Ovary (tissue), 9 donors: ENCODE results near the gene LSMEM2. TPM values are rescaled to one million over a fixed set of nuclear protein-coding genes. Genes with fewer than 3 reads are reported as not detected.

Experiments
- DNase-seq, 5 donors: peaks; one replicate each; pipeline ENCODE4 v3.0.0-alpha.2; 2019 to 2020
- H3K27ac ChIP-seq, 2 donors: fragments of 200-600 bp; one replicate each; pipeline versions ENCODE4 v1.5.1 to v1.8.0; 2019 to 2022
- H3K27me3 ChIP-seq: fragments of 200-600 bp; one replicate; pipeline ENCODE4 v1.8.0; 2022
- H3K36me3 ChIP-seq: fragments of 200-600 bp; sonication (generic); one replicate; pipeline ENCODE4 v1.5.1; 2019
- H3K4me1 ChIP-seq: one replicate; pipeline ENCODE4 v1.8.1; 2013; ENCODE audit warnings: mild to moderate bottlenecking, moderate library complexity; ENCODE audit not compliant: insufficient read depth
- H3K4me3 ChIP-seq: fragments of 200-600 bp; sonication (generic); one replicate; pipeline ENCODE4 v1.5.1; 2017
- H3K9me3 ChIP-seq, 2 donors: fragments of 200-600 bp in 1 of 2; sonication (generic) in 1 of 2; one replicate each; pipeline versions ENCODE4 v1.5.1 to v1.8.1; 2013 to 2019; ENCODE audit warnings: mild to moderate bottlenecking in 1 of 2, moderate library complexity in 1 of 2
- EP300 ChIP-seq: sonication (generic); formaldehyde crosslinking; IDR thresholded peaks from one replicate; pipeline ENCODE4 v1.6.1; 2017; ENCODE audit warnings: antibody characterized with exemption
- POLR2A ChIP-seq: fragments of 450-650 bp; IDR thresholded peaks from one replicate; pipeline ENCODE4 v1.6.1; 2017; ENCODE audit warnings: antibody characterized with exemption, mild to moderate bottlenecking, moderate library complexity
- WGBS, 3 donors: extraction: QIAGEN DNeasy Blood & Tissue Kit in 1 of 3; methylation state at CpG; one replicate each; pipeline versions ENCODE4 v1.1.5 to v1.1.7; 2013 to 2017; 5-methylcytosine and 5-hydroxymethylcytosine counted together
- intact Hi-C, 4 donors: fragments of 100-400 bp; cut with DNase I; formaldehyde crosslinking; loops; one replicate each; pipeline versions ENCODE4 v1.11.0 to v1.15.1; 2022 to 2023
- polyA plus RNA-seq, 2 donors: library from polyadenylated mRNA; stranded (reverse); fragments of 200-250 nt in 1 of 2; fragments of 350-450 nt in 1 of 2; fragmentation: Illumina TruSeq in 1 of 2; extraction: RNeasy Lipid Tissue Mini Kit (QIAGEN cat#74804) in 1 of 2; gene quantifications; one replicate each; pipeline ENCODE4 v1.2.3, GENCODE V29; 2013 to 2014
- total RNA-seq, 7 donors: library from RNA; depleted of rRNA in 2 of 7; stranded (reverse); fragments of >200 nt in 2 of 7; fragmentation: NEBNext Ultra II Directional in 3 of 7; extraction: Animal tissue kit (Norgen Biotek cat#: 25700) in 3 of 7; gene quantifications; one replicate each; pipeline versions ENCODE4 v1.1.0 to v1.2.4, GENCODE V29; 2016 to 2023
- TF ChIP-seq, protein P1 (sequence below), 3 donors: fragments of 450-650 bp in 2 of 3; fragments of 200-600 bp in 1 of 3; IDR thresholded peaks; one replicate each; pipeline versions ENCODE4 v1.5.1 to v1.8.0; 2016 to 2022; ENCODE audit warnings: antibody characterized with exemption in 3 of 3, mild to moderate bottlenecking in 1 of 3
- donor health status: DM: no; HTN: no; CAD: no; lungs with moderate emphysema.
- donor health status: DM: no; HTN: no; CAD: no.
- donor health status: Bipolar disorder and iron deficiency.
- donor health status: DM: yes; HTN: yes; CAD: no.
- donor health status: DM: no; HTN: no; CAD: no.
- donor health status: DM: yes; HTN: yes; CAD: no.

The LSMEM2 gene
- total and polyA plus RNA-seq, 9 donors, result 0.42 to 1.4 (median 0.76) TPM; not detected in 2

DNA sequence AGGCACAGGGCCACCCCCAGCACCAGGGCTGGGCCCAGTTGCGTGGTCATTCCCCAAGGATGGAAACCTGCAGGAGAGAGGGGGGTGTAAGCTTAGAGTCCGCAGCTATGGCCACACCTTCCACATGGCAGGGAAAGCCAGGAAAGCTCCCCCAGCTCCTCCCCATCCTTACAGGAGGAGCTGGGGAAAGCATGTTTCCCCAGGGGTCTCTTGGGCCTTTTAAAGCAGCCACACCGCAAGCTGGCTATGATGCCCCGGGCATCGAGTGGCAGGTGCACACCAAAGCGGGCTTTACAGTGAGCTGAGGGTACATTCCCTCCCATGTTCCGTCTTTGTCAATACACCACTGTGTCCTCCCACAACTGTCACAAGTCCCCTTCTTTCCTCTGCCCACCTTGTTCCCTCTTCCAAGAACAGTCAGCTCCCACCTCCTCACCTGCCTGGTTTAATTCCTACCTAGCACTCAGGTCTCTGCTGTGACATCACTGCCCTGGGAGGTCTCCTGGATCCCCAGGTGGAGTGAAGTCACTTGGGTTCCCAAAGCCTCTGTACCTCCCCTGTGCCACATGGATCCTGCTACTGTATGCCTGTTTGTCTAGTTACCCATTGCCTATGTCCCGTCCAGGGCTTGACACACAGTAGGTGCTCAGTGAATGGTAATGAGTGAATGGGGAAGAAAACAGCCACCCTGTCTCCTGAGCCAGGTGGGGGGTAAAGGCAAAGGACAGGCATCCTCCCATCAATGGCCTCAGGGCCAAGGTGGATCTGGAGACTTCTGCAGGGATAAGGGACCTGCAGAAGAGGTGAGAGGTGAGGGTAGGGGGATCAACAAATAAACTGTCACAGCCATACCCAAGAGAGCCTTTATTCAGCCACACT lies 16.9 kb downstream of the LSMEM2 start:
- WGBS, 3 donors, result 72 to 76% (median 72%) methylated on average over 8 of the region's 8 CpGs
- H3K27me3 ChIP-seq, result no peaks in the 10 kb centered on the region
- TF ChIP-seq, protein P1, sequence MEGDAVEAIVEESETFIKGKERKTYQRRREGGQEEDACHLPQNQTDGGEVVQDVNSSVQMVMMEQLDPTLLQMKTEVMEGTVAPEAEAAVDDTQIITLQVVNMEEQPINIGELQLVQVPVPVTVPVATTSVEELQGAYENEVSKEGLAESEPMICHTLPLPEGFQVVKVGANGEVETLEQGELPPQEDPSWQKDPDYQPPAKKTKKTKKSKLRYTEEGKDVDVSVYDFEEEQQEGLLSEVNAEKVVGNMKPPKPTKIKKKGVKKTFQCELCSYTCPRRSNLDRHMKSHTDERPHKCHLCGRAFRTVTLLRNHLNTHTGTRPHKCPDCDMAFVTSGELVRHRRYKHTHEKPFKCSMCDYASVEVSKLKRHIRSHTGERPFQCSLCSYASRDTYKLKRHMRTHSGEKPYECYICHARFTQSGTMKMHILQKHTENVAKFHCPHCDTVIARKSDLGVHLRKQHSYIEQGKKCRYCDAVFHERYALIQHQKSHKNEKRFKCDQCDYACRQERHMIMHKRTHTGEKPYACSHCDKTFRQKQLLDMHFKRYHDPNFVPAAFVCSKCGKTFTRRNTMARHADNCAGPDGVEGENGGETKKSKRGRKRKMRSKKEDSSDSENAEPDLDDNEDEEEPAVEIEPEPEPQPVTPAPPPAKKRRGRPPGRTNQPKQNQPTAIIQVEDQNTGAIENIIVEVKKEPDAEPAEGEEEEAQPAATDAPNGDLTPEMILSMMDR (IDR thresholded peaks at IDR 0.05), result no peak
- no peak for TF ChIP-seq EP300
- TF ChIP-seq POLR2A, result no peak

DNA sequence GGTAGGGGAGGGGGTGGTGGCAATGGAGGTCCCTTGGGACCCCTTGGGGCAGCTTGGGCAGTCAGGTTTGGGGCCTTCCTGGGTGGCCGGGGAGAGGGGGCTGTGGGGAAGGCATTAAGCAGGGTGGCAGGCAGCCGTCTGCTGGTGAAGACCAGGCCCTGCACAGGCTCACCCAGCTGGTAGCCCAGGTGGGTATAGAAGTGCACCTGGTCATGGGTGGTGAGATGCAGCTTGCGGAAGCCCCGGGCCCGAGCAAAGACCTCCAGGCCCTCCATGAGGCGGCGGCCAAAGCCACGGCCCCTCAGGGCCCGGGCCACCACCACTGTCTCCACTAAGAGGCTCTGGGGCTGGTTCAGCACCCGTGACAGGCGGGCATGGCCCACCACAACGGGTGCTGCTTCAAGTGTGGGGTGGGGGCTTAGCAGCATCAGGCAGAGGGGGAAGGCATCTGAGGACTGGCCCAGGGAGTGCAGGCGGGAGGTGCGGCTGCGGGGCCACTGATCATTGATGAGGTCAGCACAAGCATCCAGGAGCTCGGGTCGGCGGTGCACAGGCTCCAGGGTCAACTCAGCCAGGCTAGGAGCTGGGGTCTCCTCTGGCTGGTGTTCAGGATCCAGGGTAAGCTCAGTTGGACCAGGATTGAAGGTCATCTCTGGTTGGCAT lies 18.0 kb downstream of the LSMEM2 start:
- no peak overlapping the region for H3K4me3 ChIP-seq
- H3K27me3 ChIP-seq, result no peaks in the 10 kb centered on the region
- WGBS, 3 donors, result 85 to 87% (median 86%) methylated on average over 17 to 18 of the region's 18 CpGs
- H3K9me3 ChIP-seq, result no peaks in the 10 kb centered on the region
- no peak overlapping the region for H3K27ac ChIP-seq
- TF ChIP-seq, protein P1 (IDR thresholded peaks at IDR 0.05), result no peak
- TF ChIP-seq EP300 (no peak), POLR2A (no peak)
- no peaks in the 10 kb centered on the region for H3K36me3 ChIP-seq
- DNase-seq, result peak in 2 of 5 donors; percentile 47 to 49
- intact Hi-C loops, result no loop called here
- peaks cover 9% of the 10 kb centered on the region for H3K4me1 ChIP-seq

More for the DNA sequence above, 16.9 kb downstream of the LSMEM2 start:
- H3K4me3 ChIP-seq, result no peak overlapping the region
- H3K27ac ChIP-seq, result no peak overlapping the region
- peaks cover 12% of the 10 kb centered on the region for H3K4me1 ChIP-seq
- DNase-seq, result no peak
- intact Hi-C loops, result no loop called here
- H3K36me3 ChIP-seq, result no peaks in the 10 kb centered on the region
- H3K9me3 ChIP-seq, result no peaks in the 10 kb centered on the region

DNA sequence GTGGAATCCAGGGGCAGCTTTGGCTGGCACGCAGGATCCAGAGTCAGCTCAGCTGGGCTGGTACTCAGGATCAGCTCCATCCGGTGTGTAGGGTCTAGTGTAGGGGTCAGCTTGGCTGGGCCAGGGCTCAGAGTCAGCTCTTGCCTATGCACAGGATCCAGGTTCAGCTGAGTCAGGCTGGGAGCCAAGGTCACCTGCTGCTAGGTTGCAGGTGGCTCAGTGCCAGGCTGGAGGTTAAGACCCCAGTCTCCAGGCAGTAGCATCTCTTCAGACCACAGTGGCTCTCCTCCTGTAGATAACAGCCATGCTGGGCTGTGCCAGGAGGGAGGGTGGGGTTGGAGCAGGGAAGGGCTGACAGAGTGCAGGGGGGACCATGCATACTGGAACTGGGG lies 18.5 kb downstream of the LSMEM2 start:
- intact Hi-C loops, result no loop called here
- Histone ChIP-seq H3K27ac (no peak overlapping the region), H3K27me3 (no peaks in the 10 kb centered on the region), H3K9me3 (no peaks in the 10 kb centered on the region), H3K4me1 (peaks cover 9% of the 10 kb centered on the region), H3K36me3 (no peaks in the 10 kb centered on the region), H3K4me3 (no peak overlapping the region)
- DNase-seq, result peak in 3 of 5 donors; percentile 61 to 67 (median 63)
- WGBS, 3 donors, result 80 to 82% (median 81%) methylated on average over 2 of the region's 2 CpGs
- TF ChIP-seq POLR2A (no peak), EP300 (no peak)
- TF ChIP-seq, protein P1 (IDR thresholded peaks at IDR 0.05), result no peak

DNA sequence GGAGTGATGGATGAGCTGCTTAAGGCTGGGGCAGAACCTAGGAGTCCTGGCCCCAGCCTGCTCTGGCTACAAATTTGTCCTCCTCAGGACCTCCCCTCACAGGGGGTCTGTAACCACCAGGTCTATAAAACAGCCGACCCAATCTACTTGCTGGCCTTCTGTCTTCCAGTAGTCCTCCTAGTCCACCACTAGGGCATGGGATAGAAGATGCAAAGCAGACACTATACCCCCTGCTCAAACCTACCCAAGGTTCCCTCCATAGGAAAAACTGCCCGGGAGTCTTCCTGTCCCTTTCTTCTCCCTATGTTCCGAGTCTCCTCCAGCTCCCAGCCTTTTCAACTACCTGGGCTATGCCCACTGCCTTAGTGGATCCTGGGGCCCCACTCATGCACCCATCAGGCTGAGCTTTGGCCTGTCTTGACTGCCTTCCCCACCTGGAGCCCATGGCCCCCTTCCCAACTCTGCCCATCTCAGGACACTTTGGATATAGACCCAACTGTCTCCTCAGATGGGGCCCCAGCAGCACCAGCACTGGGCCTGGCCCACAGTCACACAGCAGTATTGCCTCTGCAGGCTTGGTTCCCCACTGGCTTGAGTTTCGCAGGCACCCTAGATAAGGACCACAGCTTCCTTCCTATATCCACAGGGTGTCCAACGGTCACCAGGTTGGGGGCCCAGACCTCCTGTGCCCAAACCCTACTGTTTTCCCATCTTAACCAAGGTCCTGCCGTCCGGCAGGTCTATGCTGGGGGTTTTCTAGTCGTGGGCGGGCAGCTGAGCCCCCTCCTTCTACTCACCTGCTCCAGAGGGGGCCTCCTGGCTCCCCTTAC lies 19.2 kb downstream of the LSMEM2 start:
- peak in 2 of 5 donors; percentile 51 to 52 for DNase-seq
- Histone ChIP-seq H3K4me1 (peaks cover 8% of the 10 kb centered on the region), H3K27me3 (no peaks in the 10 kb centered on the region), H3K9me3 (no peaks in the 10 kb centered on the region), H3K27ac (peak overlapping the region; percentile 52 to 81), H3K36me3 (no peaks in the 10 kb centered on the region), H3K4me3 (peak overlapping the region; percentile 63)
- TF ChIP-seq POLR2A, result no peak
- no peak for TF ChIP-seq EP300
- TF ChIP-seq, protein P1 (IDR thresholded peaks at IDR 0.05), result no peak
- 36 to 39% (median 36%) methylated on average over 9 of the region's 9 CpGs for WGBS, 3 donors
- intact Hi-C loops, result no loop called here
